Naive thymus-derived CD4-positive, alpha-beta T cell (primary cell): ENCODE measurements around the gene SDC1. TPM values are rescaled to one million over a fixed set of nuclear protein-coding genes. Genes with fewer than 3 reads are reported as not detected.

Experiments used
- ATAC-seq: fragments of 150-1000 bp; cut with Tn5 transposase; 2 replicates; pipeline ENCODE4 v1.10.0; 2021; ENCODE audit warnings: mild to moderate bottlenecking, moderate library complexity
- CTCF ChIA-PET: fragments of 350-600 bp; sonication (Branson Sonifier 250); formaldehyde crosslinking; loops from one replicate; lab custom pipeline; 2021; ENCODE audit warnings: antibody characterized with exemption; lab: Charles Lee
- POLR2A ChIA-PET: fragments of 350-600 bp; sonication (Branson Sonifier 250); formaldehyde crosslinking; loops from one replicate; lab custom pipeline; 2021; ENCODE audit warnings: antibody characterized with exemption, inconsistent platforms; lab: Charles Lee
- DNase-seq, 9 donors: peaks; one replicate each; pipeline versions ENCODE4 v3.0.0 to v3.0.0-alpha.2; 2020 to 2022; ENCODE audit warnings: mixed read lengths in 1 of 9
- H3K27ac ChIP-seq: one replicate; pipeline ENCODE4 v1.7.0; 2013; ENCODE audit warnings: mild to moderate bottlenecking, low read depth, low read length, moderate library complexity
- H3K27me3 ChIP-seq, 2 donors: one replicate each; pipeline ENCODE4 v1.7.0; 2013; ENCODE audit warnings: low read length in 2 of 2, mild to moderate bottlenecking in 2 of 2, moderate library complexity in 2 of 2; ENCODE audit not compliant: control insufficient read depth in 2 of 2, insufficient read depth in 2 of 2
- H3K36me3 ChIP-seq, 3 experiments: 1 replicate in 2 of 3; 2 replicates in 1 of 3; pipeline ENCODE4 v1.7.0; 2013; ENCODE audit warnings: low read length in 3 of 3, mild to moderate bottlenecking in 3 of 3, moderate library complexity in 1 of 3; ENCODE audit not compliant: insufficient read depth in 3 of 3, control insufficient read depth in 2 of 3
- H3K4me1 ChIP-seq, 2 donors: one replicate each; pipeline ENCODE4 v1.7.0; 2013; ENCODE audit warnings: low read length in 2 of 2, mild to moderate bottlenecking in 2 of 2, moderate library complexity in 1 of 2; ENCODE audit not compliant: control insufficient read depth in 2 of 2, insufficient read depth in 2 of 2
- H3K4me3 ChIP-seq: 2 replicates; pipeline ENCODE4 v1.7.0; 2013; ENCODE audit warnings: mild to moderate bottlenecking, low read length
- H3K9me3 ChIP-seq, 3 experiments: 1 replicate in 2 of 3; 2 replicates in 1 of 3; pipeline ENCODE4 v1.7.0; 2013; ENCODE audit warnings: low read length in 3 of 3; ENCODE audit not compliant: control insufficient read depth in 2 of 3
- H3K27ac Mint-ChIP-seq, 9 donors: one replicate each; pipeline ENCODE4 v1.8.0; 2020 to 2022; ENCODE audit warnings: mixed read lengths in 9 of 9, mild to moderate bottlenecking in 8 of 9, moderate library complexity in 5 of 9, inconsistent platforms in 2 of 9
- H3K27me3 Mint-ChIP-seq, 5 donors: one replicate each; pipeline ENCODE4 v1.8.0; 2021 to 2022; ENCODE audit warnings: mixed read lengths in 5 of 5, mild to moderate bottlenecking in 1 of 5
- H3K36me3 Mint-ChIP-seq, 5 donors: one replicate each; pipeline ENCODE4 v1.8.0; 2020 to 2022; ENCODE audit warnings: mixed read lengths in 5 of 5, mild to moderate bottlenecking in 3 of 5, inconsistent platforms in 1 of 5
- H3K4me1 Mint-ChIP-seq, 7 donors: one replicate each; pipeline ENCODE4 v1.8.0; 2020 to 2022; ENCODE audit warnings: mixed read lengths in 7 of 7, mild to moderate bottlenecking in 3 of 7, inconsistent platforms in 1 of 7
- H3K4me3 Mint-ChIP-seq, 10 donors: one replicate each; pipeline ENCODE4 v1.8.0; 2020 to 2022; ENCODE audit warnings: mild to moderate bottlenecking in 10 of 10, mixed read lengths in 10 of 10, moderate library complexity in 6 of 10, inconsistent platforms in 2 of 10
- H3K9me3 Mint-ChIP-seq, 11 donors: one replicate each; pipeline ENCODE4 v1.8.0; 2020 to 2022; ENCODE audit warnings: mixed read lengths in 11 of 11, mild to moderate bottlenecking in 4 of 11, inconsistent platforms in 1 of 11, moderate library complexity in 1 of 11
- intact Hi-C, 2 donors: fragments of 100-400 bp; cut with micrococcal nuclease; formaldehyde crosslinking; loops; one replicate each; pipeline ENCODE4 v1.15.1; 2023
- polyA plus RNA-seq, 2 donors: library from polyadenylated mRNA; unstranded; fragments of 300-500 nt; fragmentation: Illumina TruSeq; gene quantifications; one replicate each; pipeline ENCODE4 v1.2.3, GENCODE V29; 2021
- total RNA-seq, 6 experiments: library from RNA in 5 of 6; stranded (reverse) in 5 of 6; gene quantifications; 1 replicate in 5 of 6; 2 replicates in 1 of 6; pipeline ENCODE4 v1.2.3 and lab custom pipeline; 2021 to 2026

SDC1 gene
- total and polyA plus RNA-seq, 7 experiments from 2014 or later: 0.12 to 0.37 (median 0.22) TPM; not detected in 4

- CTCF ChIA-PET: no interaction called here
- peaks cover 0 to 3% (median 0%) of the 10 kb centered on the region in 5 donors for H3K27me3 Mint-ChIP-seq
These were observed 51.2 kb downstream of the SDC1 start for GRCh38 chr2:20173496-20174402.

GRCh38 chr2:20173064-20173463 is 51.9 kb downstream of the SDC1 start:
- Mint-ChIP-seq H3K36me3 (no peaks in the 10 kb centered on the region), H3K4me1 (no peaks in the 10 kb centered on the region), H3K27me3 (peaks cover 0 to 7% (median 4%) of the 10 kb centered on the region in 5 donors), H3K27ac (no peak overlapping the region), H3K4me3 (no peak overlapping the region), H3K9me3 (no peaks in the 10 kb centered on the region)
- no peaks in the 10 kb centered on the region for H3K27me3 ChIP-seq
- ChIA-PET POLR2A (no interaction called here), CTCF (no interaction called here)
- no peaks in the 10 kb centered on the region for H3K36me3 ChIP-seq
- no peak overlapping the region for H3K4me3 ChIP-seq
- no peaks in the 10 kb centered on the region for H3K4me1 ChIP-seq
- no peaks in the 10 kb centered on the region for H3K9me3 ChIP-seq
- no peak for DNase-seq
- intact Hi-C loops: no loop called here
- ATAC-seq: no peak
- H3K27ac ChIP-seq: no peak overlapping the region

More at GRCh38 chr2:20173496-20174402, 51.2 kb downstream of the SDC1 start:
- POLR2A ChIA-PET: no interaction called here
- Mint-ChIP-seq H3K36me3 (no peaks in the 10 kb centered on the region), H3K27ac (no peak overlapping the region), H3K4me1 (no peaks in the 10 kb centered on the region), H3K9me3 (no peaks in the 10 kb centered on the region), H3K4me3 (no peak overlapping the region)
- H3K27me3 ChIP-seq: no peaks in the 10 kb centered on the region
- H3K9me3 ChIP-seq: no peaks in the 10 kb centered on the region
- intact Hi-C loops: no loop called here
- no peaks in the 10 kb centered on the region for H3K4me1 ChIP-seq
- H3K36me3 ChIP-seq: no peaks in the 10 kb centered on the region
- DNase-seq (no peak), ATAC-seq (no peak)
- no peak overlapping the region for H3K27ac ChIP-seq
- H3K4me3 ChIP-seq: no peak overlapping the region

GRCh38 chr2:20172273-20173055 is 52.5 kb downstream of the SDC1 start:
- ATAC-seq (no peak), DNase-seq (no peak)
- no peaks in the 10 kb centered on the region for H3K4me1 Mint-ChIP-seq
- ChIA-PET CTCF (no interaction called here), POLR2A (no interaction called here)
- peaks cover 0 to 9% (median 4%) of the 10 kb centered on the region in 5 donors for H3K27me3 Mint-ChIP-seq
- no peaks in the 10 kb centered on the region for H3K36me3 ChIP-seq
- no peak overlapping the region for H3K4me3 ChIP-seq
- H3K9me3 Mint-ChIP-seq: no peaks in the 10 kb centered on the region
- intact Hi-C loops: no loop called here
- no peak overlapping the region for H3K4me3 Mint-ChIP-seq
- no peak overlapping the region for H3K27ac Mint-ChIP-seq
- no peaks in the 10 kb centered on the region for H3K27me3 ChIP-seq
- no peaks in the 10 kb centered on the region for H3K36me3 Mint-ChIP-seq
- no peak overlapping the region for H3K27ac ChIP-seq
- H3K9me3 ChIP-seq: no peaks in the 10 kb centered on the region
- H3K4me1 ChIP-seq: no peaks in the 10 kb centered on the region

GRCh38 chr2:20171445-20171977 is 53.4 kb downstream of the SDC1 start:
- H3K9me3 Mint-ChIP-seq: no peaks in the 10 kb centered on the region
- no peak overlapping the region for H3K27ac Mint-ChIP-seq
- ATAC-seq (no peak), DNase-seq (no peak)
- H3K4me3 Mint-ChIP-seq: no peak overlapping the region
- no peak overlapping the region for H3K4me3 ChIP-seq
- ChIA-PET CTCF (no interaction called here), POLR2A (no interaction called here)
- H3K9me3 ChIP-seq: no peaks in the 10 kb centered on the region
- no peaks in the 10 kb centered on the region for H3K4me1 Mint-ChIP-seq
- no peaks in the 10 kb centered on the region for H3K36me3 Mint-ChIP-seq
- peaks cover 0 to 9% (median 4%) of the 10 kb centered on the region in 5 donors for H3K27me3 Mint-ChIP-seq
- H3K27me3 ChIP-seq: no peaks in the 10 kb centered on the region
- intact Hi-C loops: no loop called here
- no peaks in the 10 kb centered on the region for H3K4me1 ChIP-seq
- no peak overlapping the region for H3K27ac ChIP-seq
- no peaks in the 10 kb centered on the region for H3K36me3 ChIP-seq

DNA sequence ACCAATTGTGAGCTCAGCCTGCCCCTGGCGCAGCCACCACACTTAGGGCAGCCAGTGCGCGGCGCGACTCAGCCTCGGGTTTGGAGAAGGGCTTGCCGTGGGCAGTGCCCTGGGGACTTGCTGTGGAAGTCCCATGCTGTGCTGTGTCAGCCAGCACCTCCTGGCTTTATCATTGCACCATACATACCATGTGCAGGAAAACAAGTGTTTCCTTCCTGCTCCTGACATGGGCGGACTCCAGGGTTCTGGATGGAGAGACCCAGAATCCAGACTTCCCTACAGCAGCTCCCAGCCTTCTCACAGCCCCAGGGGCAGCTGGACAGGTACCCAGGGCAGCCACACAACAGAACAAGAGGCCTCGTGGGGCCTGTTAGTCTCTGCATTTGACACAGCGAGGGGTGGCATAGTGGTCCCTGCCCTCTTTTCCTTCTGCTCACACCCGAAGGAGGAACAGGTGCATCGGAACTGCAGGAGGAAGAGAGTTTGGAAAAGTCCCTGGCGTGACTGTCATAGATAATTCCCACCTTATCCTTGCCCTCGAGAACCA is 54.2 kb downstream of the SDC1 start:
- intact Hi-C loops: no loop called here
- H3K9me3 Mint-ChIP-seq: no peaks in the 10 kb centered on the region

DNA sequence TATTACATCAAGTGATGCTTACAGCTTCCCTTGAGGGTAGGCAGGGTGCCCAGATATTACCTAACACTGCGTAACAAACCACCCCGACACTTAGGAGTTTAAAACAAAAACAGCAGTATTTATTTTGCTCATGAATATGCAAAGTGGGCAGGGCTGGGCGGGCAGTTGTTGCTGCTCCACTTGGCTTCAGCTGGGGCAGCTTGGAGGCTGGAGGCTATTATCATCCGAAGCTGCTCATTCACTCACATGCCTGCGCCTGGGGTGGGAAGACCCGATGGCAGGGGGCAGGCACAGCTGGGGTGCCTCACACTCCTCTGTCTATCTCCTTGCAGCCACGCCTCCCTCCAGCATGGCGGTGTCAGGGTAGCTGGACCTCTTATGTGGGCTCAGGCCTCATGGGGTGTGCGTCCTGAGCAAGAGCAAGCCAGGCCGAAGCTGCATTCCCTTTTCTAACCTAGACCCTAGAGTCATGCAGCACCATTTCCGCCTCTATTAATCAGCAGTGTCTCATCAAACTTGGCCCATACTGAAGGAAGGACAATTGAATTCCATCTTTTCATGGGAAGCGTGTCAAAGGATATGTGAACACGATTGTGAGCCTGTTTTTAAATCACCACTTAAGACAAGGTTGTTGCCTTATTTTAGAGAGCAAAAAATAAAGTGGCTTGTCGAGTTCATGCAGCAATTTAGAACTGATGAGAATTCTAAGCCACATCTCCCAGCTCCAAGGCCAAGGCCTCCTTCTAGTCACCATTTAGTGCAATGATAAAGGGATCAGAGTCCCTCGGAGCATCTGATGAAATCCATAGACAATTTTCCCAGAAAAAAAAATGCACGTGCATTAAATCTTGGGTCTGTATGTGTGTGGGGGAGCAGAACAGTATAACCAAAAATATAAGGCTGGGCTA is 54.9 kb downstream of the SDC1 start:
- H3K27me3 ChIP-seq: no peaks in the 10 kb centered on the region
- Mint-ChIP-seq H3K36me3 (no peaks in the 10 kb centered on the region), H3K27me3 (peaks cover 0 to 9% (median 4%) of the 10 kb centered on the region in 5 donors), H3K4me1 (no peaks in the 10 kb centered on the region), H3K27ac (no peak overlapping the region), H3K9me3 (no peaks in the 10 kb centered on the region), H3K4me3 (no peak overlapping the region)
- ChIA-PET POLR2A (no interaction called here), CTCF (no interaction called here)
- H3K27ac ChIP-seq: no peak overlapping the region
- DNase-seq (no peak), ATAC-seq (no peak)
- H3K4me3 ChIP-seq: no peak overlapping the region
- no peaks in the 10 kb centered on the region for H3K4me1 ChIP-seq
- intact Hi-C loops: no loop called here
- H3K36me3 ChIP-seq: no peaks in the 10 kb centered on the region
- no peaks in the 10 kb centered on the region for H3K9me3 ChIP-seq

More for the DNA sequence above, 54.2 kb downstream of the SDC1 start:
- Histone ChIP-seq H3K36me3 (no peaks in the 10 kb centered on the region), H3K4me3 (no peak overlapping the region), H3K4me1 (no peaks in the 10 kb centered on the region), H3K27ac (no peak overlapping the region), H3K9me3 (no peaks in the 10 kb centered on the region), H3K27me3 (no peaks in the 10 kb centered on the region)
- H3K27me3 Mint-ChIP-seq: peaks cover 0 to 9% (median 4%) of the 10 kb centered on the region in 5 donors
- DNase-seq: no peak
- no peak overlapping the region for H3K4me3 Mint-ChIP-seq
- H3K4me1 Mint-ChIP-seq: no peaks in the 10 kb centered on the region
- no peak overlapping the region for H3K27ac Mint-ChIP-seq
- ChIA-PET POLR2A (no interaction called here), CTCF (no interaction called here)
- no peak for ATAC-seq
- H3K36me3 Mint-ChIP-seq: no peaks in the 10 kb centered on the region
